Activated T-helper 1 cell treated with anti-CD3 and anti-CD28 coated beads, Interleukin-2, amount 50 U/mL, for 16 hours (primary cell): ENCODE results near the gene GLB1L2.
"Not testable (repeated sequence)": the region's sequence is repeated elsewhere in the genome, so short reads cannot be mapped to it uniquely, and the experiment has no call there.

ENCODE experiments used
- DNase-seq, 2 donors: peaks; one replicate each; pipeline ENCODE4 v3.0.0-alpha.2; 2020; ENCODE audit warnings: low read depth in 1 of 2, low spot score in 1 of 2

Gene GLB1L2, protein sequence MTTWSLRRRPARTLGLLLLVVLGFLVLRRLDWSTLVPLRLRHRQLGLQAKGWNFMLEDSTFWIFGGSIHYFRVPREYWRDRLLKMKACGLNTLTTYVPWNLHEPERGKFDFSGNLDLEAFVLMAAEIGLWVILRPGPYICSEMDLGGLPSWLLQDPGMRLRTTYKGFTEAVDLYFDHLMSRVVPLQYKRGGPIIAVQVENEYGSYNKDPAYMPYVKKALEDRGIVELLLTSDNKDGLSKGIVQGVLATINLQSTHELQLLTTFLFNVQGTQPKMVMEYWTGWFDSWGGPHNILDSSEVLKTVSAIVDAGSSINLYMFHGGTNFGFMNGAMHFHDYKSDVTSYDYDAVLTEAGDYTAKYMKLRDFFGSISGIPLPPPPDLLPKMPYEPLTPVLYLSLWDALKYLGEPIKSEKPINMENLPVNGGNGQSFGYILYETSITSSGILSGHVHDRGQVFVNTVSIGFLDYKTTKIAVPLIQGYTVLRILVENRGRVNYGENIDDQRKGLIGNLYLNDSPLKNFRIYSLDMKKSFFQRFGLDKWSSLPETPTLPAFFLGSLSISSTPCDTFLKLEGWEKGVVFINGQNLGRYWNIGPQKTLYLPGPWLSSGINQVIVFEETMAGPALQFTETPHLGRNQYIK

DNA sequence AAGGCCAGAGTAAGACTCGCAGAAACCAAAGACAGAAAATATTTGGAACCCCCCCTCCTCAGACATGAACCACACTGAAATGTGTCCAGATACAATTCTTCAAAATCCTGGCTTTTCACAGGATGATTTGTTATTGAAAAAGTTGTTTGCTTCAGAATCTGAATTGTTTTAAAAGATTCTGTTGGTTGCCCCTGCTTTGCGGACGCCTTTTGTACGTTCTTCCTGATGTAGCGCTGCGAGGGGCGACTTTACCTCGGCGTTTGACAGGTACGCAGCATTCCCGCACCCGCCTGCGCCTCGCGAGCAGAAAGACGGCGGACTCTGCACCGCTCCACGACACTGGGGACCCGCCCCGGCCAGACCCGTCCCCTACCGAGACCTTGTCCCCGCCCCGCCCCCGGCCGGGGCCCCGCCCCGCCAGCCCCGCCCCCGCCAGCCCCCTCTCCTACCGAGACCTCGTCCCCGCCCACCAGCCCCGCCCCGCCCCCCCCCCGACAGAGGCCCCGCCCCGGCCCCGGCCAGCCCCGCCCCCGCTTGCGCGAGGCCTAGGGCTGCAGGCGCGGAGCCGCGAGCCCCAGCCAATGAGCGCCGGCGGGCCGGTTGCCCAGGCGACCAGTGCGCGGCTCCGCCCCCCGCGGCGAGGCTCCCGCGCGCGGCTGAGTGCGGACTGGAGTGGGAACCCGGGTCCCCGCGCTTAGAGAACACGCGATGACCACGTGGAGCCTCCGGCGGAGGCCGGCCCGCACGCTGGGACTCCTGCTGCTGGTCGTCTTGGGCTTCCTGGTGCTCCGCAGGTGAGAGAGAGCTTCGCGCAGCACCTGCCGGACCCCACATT, at the start of gene GLB1L2:
GLB1L2 (plus strand) TSS at position 635 of the 835 bp plus-strand sequence; CDS start at position 709, 74 bp downstream.
- peak; percentile 57 to 77 for DNase-seq

DNA sequence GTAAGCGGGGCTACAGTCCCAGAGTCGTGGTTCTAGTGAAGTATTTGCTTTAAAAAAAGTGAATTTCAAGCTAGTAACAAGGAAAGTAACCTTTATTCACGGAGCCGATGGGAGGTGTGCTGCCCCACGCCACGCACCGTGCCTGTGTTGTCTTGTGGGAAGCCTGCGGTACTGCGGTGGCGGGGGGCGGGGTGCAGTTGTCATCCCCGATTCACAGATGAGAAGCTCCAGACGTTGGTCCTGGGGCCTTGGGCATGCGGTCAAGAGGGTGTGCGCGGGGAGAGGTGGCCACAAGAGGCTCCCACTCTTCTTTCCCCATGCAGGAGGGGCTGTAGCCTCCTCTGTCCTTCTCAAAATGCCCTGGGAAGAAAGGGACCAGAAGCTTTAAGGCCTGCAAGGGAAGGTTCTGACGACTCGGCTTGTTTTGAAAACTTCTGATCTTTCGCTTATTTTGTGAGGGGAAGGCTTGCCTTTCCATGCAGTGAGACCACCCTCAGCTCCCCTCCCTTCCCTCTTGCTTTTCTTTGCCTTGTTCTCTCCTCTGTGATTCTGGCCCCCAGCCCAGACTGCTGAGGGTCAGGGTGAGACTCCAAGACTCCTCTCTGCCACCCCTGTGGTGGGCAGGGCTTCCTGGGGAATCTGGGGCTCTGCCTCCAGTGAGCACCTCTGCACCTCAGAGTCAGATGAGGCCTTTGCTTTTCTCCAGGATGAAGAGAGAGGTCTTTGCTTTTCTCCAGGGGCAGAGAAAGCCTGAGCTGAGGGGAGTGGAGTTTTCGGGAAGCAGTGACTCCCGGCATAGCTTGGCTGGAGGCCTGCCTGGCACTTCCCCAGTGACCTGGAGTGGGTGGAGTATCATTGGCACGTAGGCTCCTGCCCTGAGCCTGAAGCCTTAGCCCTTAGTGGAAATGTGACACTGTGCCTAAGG, 49.4 kb upstream of the GLB1L2 start:
- no peak for DNase-seq

DNA sequence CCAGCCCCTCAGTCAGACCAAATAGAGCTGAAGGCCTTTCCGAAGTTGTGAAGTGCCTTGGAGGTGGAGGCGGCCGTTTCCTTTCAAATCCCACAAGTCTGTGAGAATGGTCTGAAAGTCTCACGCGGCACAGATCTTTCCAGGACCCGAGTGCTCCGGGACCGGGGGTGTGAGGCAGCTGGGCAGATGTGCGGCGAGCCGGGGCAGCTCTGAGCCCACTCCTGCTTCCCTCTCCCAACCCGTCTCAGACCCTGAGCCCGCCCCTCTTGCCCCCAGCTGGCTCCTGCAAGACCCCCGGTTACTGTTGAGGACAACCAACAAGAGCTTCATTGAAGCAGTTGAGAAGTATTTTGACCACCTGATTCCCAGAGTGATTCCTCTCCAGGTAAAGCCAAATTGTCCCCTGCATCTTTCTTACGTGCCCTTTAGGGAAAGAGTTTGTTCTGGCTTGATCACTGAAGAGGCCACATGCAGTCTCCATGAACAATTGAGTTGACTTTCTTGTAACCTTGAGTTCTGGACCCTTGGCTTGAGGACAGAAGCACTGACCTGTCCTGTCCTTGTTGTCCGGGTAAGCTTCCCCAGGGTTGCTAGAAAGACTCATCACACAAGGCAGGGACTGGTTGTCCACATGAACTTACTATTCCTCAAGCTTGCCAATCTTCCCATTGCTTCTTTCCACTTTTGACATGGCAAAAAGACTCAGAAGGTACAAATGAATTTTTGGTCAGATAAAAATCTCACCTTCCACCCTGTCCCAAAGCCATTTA, 48.1 kb upstream of the GLB1L2 start:
- DNase-seq, result no peak

DNA sequence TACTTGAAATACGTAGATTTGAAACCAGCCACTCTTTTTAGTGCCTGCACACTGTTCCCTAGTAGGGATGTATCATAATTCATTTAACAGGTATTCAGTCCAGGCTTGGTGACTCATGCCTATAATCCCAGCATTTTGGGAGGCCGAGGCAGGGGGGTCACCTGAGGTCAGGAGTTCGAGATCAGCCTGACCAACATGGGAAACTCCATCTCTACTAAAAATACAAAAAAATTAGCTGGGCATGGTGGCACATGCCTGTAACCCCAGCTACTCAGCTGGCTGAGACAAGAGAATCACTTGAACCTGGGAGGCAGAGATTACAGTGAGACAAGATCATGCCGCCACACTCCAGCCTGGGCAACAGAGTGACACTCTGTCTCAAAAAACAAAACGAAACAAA, 47.4 kb upstream of the GLB1L2 start:
- not testable (repeated sequence) for DNase-seq

DNA sequence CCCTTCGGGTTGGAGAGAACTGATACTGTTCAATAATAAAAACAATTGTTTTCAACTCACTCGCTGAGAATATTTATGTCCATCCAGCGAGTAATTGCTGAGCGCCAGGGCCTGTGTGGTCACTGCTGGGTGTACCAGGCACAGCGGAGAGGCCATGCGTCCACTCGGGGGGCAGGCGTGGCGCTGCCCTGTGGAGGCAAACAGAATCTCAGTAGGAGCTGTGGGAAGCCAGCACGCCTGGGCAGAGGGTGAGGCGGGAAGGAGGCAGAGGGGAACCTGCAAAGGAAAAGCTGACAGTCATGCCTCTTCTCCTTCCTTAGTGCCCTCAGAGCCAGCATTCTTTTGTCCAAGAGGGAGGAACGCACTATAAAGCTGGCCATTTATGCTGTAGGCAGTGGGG, 44.2 kb upstream of the GLB1L2 start:
- DNase-seq, result no peak

DNA sequence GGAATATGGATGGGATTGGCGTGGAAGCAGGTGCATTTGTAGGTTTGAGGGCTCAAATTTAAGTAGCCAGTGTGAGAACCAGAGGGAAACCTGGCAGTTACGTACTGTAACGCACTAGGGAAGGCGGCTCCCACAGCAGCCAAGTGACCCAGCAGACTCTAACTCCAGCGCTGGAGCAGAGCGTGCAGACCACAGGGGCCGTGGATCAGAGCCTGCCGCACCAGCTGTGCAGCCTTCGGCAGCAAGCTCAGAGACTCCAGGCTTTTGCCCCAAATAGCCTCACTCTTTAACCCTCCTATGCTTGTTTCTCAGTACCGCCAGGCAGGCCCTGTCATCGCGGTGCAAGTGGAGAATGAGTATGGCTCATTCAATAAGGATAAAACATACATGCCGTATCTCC, 43.3 kb upstream of the GLB1L2 start:
- no peak for DNase-seq

DNA sequence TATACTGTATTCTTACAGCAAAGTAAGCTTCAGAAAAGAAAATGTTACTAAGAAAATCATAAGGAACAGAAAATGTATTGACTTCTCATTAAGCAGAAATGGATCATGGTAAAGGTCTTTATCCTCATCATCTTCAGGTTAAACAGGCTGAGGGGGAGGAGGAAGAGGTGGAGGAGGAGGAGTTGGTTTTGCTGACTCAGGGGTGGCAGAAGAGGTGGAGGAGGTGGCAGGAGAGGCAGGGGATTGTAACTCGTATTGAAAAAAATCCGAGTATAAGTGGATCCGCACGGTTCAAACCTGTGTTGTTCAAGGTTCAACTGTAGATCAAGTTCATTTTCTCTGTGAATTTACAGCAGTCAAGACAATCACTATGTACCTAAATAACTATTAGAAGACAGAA, 42.6 kb upstream of the GLB1L2 start:
- DNase-seq, result no peak

DNA sequence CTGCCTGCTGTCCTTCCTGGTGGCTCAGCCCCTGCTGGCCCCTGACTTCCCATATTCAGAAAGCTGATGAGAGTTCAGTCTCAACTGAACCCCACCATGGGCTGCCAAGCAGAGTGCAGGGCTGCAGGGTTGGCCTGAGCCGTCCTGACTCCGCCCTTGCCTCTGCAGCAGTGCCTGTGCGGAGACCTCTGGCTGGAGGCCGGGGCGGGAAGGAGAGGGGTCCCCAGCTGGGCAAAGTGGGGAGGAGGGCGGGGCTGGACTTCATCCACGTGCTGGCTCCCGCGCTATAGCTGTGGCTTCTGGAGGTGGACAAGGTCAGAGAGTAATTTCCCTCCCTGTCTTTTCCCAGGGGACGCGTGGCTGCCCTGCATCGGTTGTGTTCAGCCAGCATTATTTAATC, 42.0 kb upstream of the GLB1L2 start:
- no peak for DNase-seq

DNA sequence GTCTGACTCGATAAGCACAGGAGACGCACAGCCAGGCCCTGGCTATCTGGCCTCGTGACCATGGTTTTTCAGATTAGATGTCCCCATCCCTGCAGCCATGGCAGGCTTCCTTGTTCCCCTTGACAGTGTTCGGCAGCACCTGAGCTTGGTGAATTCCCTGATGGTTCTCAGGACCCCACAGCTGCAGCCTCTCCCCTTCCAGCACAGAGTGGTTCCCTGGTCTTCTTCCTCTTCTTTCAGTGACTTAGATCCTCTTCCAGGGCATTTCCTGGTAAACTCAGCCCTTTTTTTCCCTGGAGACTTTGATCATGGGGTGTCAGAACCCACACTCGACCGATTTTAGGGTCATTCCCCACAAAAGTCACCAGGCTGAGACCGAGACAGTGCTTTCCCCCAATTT, 41.1 kb upstream of the GLB1L2 start:
- DNase-seq, result no peak

DNA sequence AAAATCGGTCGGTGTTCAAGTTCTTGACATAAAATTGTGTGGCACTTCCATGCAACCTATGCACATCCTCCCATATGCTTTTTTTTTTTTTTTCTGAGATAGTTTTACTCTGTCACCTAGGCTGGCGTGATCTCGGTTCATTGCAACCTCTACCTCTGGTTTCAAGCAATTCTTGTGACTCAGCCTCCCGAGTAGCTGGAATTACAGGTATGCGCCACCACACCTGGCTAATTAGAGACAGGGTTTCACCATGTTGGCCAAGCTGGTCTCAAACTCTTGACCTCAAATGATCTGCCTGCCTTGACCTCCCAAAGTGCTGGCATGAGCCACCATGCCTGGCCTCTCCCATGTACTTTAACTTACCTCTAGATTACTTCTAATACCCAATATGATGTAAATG, 40.6 kb upstream of the GLB1L2 start:
- no peak for DNase-seq

DNA sequence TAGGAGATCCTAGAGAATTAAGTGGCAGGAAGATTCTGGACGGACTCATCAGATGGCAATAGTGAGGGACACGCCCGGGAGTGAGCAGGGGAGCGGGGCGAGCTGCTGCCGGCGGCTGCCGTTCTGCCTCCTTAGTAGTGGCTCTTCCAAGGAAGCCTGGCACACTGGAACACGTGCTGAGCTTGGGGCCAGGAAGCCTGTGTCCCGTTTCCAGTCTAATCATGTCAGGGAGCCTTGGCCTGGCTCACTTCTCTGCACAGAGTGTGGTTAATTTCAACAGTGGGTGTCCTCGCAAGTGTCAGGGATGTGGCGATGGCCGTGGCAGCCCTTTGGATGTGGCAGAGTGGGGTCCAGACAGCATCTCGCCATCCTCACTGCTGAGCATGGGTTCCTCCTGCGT, 39.1 kb upstream of the GLB1L2 start:
- no peak for DNase-seq

DNA sequence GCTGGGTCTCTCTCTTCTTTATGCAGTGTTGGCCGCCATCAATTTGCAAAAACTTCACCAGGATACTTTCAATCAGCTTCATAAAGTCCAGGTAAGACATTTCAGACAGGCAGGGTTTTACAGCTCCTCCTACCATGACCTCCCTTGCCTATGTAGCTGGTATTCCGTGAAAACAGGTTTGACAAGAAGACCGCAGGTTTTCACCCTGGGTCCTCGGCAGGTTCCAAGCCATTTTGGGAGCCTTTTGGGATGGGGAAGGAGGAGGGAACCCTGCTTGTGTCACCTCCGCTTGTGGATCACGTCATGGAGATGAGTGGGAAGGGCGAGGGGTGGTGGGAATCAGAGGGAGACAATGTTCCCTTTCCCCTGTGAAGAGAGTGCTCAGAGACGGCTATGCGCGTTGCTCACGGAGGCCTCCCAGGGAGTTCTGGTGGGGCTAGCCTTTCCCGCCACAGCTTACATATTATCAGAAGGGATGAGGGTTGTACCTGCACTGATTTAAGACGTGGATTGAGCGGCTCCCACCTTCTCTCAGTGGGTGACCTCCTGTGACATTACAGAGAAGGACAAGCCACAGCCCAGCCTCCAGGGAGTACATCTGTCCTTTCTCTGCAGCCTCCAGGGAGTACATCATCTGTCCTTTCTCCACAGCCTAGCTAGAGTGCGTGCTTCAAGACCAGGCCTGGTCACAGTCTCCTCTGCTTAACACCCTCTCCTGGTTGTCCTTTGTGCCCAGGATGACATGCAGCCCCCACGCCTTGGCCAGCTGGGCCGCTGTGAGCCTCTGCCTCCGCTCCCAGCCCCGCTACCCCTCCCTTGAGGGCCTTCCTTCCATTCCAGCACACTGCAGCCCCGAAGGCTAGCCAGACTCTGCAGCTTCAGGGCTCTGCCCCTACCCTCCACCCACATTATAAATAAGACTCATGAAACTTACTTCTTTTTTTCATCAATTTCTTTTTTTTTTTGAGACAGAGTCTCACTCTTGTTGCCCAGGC, 38.4 kb upstream of the GLB1L2 start:
- no peak for DNase-seq

DNA sequence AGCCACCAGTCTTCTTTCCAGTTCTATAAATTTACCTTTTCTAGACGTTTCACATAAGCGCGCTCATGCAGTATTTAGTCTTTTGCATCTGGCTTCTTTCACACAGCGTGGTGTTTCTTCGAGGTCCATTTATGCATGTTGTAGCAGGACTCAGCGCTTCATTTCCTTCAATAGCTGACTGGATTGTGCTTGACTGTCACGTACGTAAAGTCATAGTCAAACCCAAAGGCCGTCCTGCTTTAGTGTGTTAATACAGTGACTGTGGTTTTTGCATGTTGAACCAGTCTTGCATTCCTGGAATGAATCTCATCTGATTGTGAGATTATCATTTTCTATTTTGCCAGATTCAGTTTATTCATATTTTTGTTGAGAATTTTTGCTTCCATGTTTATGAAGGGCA, 37.1 kb upstream of the GLB1L2 start:
- no peak for DNase-seq

DNA sequence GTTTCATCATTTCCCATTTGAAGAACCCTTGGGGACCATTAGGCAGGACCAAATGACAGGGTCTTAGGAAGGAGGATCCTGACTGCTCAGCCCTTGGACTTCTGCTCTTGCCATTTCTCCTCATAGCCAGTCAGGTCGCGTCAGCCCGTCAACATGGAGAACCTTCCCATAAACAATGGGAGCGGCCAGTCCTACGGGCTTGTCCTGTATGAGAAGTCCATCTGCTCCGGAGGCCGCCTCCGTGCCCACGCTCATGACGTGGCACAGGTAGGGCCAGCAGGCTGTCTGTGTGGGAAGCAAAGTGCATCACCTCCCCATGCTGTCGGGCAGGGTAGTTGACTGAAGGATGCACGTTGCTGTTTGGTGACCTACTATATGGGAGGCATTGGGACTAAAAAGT, 19.6 kb upstream of the GLB1L2 start:
- no peak for DNase-seq

DNA sequence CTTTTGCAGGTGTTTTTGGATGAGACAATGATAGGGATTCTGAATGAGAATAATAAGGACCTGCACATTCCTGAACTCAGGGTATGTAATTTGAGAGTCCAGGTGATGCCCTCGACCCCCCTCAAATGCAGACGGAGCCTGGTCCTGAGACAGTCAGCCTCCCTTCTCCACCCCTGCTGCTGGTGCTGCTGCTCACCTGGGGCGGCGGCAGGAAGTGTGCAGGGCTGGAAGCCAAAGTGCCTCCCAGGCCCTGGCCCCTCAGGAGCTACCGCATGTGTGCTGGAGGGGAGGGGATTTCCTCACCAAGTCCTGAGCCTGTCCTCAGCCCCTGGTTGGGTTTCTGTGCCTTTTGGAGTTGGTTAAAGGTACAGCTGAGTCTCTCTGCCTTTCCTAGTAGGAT, 19.0 kb upstream of the GLB1L2 start:
- no peak for DNase-seq

DNA sequence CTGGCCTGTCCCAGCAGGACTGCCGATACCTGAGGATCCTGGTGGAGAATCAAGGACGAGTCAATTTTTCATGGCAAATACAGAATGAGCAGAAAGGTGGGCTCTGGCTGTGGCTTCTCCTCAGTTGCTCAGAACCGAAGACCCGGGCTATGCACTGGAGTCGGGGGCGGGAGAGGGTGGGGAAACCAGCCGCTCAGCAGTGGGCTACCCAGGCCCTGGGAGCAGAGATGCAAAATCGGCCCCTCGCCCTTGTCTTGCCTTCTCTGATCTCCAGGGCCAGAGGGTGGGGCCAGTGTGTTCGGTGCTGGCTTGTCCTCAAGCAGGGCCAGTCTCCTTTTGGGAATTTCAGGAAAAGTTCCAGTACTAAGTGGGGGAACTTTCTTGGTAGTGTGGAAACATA, 18.4 kb upstream of the GLB1L2 start:
- no peak for DNase-seq

DNA sequence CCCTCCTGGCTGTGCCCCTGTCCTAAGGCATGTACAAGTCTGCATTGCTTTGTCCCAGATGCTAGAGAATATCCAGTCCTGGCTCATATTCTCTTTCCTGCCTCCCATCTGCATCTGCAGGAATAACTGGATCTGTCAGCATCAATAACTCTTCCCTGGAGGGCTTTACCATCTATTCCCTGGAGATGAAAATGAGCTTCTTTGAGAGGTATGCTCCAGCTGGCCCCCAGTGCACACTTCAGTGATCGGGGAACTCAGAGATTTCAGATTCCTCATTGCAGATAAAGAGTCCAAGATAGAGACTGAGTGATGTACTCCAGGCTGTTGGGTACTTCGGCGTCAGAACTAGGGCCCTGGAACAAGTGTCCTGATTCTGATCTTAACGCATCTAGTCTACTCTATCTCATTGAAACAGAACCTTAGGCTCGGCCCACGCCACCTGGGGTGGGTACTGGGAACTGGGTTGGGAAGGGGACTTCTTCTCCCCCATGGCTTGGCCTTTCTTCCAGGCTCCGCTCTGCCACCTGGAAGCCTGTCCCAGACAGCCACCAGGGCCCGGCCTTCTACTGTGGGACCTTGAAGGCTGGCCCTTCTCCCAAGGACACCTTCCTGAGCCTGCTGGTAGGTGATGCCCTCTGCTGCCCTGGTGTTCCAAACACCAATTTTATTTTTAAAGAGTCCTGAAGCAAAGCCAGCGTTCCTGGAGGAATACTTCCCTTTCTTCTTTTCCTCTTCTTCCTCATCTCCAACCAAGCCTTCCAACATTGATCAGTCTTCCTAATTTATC, 17.8 kb upstream of the GLB1L2 start:
- DNase-seq, result no peak

DNA sequence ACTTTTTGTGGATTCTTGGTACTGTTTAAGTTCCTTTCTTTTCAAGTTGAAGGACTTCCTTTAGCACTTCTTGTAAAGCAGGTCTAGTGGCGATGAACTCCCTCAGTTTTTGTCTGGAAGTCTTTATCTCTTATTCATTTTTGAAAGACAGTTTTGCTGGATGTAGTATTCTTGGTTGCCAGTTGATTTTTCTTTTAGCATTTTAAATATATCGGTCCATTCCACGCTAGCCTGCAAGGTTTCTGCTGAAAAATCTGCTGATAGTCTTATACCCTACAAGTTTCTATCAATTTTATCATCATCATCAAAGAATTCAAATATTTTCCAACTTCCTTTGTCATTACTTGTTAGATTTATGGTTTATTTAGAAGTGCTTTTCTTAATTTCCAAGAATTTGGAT, 14.7 kb upstream of the GLB1L2 start:
- no peak for DNase-seq
